DMS53 (cell line): Measurements from ENCODE around the gene CORO2B.

Experiments
- DNase-seq: peaks from one replicate; lab custom pipeline; 2025; lab: John Stamatoyannopoulos, UW

CORO2B gene

DNA sequence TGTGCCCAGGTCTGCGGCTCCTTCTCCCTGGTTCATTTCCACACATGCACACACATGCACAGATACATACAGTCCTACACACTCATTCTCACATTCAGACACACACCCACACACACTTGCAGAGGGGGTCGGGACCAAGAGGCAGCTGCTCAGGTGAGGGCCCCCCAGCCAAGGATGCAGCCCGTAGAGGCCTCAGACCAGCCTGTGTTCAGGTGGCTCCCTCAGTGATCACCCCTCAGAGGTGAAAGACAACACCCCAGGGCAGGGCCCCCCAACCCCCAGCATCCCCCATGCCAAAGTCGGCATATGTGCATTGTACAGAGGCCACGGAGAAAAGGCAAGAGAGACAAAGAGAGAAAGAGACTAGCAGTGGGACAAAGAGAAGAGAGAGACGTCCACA is 5.9 kb upstream of the CORO2B start:
- no peak for DNase-seq

DNA sequence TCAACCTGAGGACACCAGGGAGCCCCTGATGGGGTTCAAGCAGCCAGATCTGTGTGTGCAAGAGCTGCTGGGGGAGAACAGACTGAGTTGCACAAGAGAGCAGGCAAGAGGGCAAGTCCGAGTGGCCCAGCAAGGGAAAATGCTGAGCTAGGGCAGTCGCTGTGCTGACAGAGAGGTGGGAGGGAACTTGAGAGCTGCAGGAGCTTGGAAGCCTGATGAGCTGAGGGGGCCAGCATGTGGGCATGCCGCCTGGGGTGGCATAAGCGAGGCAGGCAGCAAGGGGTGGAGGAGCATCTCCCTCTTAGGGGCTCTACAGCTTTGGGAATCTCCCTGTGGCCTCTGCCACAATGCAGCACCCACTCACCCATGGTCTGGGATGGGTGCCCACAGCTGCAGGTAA is 4.7 kb upstream of the CORO2B start:
- DNase-seq, result no peak

DNA sequence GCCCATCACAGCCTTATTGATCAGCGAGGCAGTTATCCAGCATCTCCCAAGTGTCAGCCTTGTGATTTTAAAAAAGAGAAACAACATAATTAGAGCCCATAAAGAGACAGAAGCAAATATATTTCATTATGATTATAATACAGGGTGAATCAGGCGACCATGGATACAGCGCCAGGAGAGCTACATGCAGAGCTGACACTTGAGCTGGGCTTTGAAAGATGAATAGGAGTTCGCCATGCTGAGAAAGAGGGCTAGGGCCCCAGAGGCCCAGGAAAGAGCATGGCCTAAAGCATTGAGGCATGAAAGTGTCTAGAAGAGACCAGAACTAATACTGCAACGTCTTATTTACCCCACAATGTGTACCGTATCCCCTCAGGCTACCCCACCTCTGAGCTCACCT is 4.2 kb upstream of the CORO2B start:
- DNase-seq, result no peak

DNA sequence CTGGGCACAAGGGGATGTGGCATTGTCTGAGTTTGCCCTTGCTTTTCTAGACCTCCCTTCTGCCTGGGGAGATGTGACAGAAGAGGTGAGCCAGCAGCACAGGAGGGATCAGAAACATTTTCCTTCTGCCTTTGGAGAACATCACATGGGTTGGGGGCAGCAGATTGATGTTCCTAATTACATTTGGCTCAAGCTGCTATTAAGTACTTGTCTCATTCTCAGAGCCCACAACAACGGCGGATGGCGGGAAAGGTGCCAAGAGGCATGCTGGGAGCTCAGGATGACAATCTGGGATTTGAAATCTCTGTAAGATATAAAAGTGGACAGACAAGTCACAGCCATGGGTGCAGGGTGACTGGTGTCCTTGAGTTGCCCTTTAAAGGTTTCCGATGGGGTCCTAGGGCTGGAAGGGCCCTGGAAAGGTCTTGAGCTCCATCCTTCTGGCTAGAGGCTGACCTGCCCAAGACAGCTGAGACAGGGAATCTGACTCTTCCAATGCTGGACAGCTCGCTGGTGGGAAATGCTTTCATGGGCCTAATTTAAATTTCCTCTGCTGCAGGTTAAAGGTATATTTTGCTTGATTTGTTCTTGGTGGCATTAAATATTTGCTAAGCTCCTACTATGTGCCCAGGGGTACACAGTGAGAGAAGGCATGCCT is 2.4 kb upstream of the CORO2B start:
- no peak for DNase-seq

DNA sequence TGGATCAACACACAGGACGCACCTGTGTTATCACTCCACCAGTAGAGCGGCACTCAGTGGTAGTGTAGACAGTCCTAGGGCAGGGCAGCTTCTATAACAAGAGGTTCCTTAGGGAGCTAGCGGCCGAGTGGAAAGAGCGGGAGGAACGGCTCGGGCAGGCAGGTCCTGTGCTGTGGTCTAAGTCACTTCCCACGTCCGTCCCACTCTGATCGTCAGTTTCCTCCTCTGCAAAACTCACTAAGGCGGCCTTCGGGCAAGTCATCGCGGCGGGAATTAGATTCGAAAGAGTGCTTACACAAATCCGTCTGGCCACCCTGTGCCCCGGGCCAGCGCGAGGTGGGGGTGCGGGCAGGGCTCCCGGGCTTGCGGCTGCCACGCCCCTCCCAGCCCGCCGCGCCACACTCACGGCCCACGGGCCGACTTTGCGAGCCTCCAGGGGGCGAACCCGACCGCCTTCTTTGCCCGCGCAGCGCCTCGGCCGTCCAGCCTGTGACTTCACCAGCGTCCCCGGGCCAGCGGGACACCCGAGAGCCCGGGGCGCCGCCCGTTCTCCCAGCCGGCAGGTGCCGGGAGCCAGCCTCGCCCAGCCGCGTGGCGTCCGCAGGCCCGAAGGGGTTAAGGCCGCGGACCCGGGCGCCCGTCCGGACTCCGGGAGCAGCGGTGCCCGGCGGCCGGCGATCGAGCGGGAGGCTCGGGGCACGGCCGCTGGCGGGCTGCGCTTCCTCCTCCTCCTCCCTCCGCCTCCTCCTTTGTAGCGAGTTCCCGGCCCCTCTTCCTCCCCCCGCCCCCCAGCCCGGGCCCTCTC is 416 bp upstream of the CORO2B start:
- DNase-seq, result peak; percentile 86

DNA sequence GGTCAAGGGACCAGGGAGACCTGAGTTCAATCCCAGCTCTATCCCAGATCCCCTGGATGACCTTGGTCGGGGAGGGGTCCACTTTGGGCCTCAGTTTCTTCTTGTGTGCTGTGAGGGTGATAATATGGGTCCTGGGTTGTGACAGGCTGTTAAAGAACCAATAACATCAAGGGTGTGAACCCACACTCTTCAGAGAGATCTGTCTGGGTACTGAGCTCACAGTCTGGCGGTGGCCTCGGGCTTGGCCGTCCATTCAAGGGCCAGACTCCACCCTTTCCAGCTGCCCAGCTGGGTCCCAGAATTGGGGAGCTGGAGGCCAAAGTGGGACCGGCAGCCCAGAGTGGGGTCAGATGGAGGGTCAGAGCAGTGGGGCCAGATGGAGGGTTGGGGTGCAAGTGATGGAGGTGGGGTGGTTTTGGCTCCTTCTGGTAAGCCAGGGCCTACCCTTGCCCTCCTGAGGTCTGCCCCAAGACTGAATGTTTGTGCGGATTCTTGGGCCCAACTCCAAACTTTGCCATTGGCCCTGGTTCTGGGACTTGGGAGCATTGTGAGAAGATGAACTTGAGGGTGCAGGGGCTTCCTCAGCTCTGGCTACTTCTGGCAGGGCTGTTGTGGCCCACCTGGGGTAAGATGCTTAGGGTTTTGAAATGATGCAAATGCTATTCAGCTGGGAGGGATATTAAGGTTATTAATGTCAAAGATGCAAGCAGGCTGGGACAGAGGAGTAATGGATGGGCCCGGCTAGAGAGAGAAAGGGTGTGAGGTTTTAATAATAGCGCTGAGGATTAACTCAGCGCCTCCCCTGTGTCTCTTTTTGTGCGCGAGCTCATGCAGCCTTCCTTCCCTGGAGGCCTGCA is 1.5 kb downstream of the CORO2B start:
- no peak for DNase-seq

DNA sequence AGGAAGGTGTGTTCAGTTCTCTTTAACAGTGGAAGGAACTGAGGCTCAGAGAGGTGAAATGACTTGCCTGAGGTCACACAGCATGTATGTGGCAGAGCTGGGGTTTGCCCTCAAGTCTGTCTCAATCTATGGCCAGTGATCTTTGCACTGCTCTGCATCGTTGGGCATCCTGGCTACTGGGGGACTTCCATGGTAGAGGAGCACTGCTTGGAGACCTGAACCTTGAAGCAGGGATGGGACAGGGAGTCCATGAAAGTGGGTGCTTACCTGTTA is 2.0 kb downstream of the CORO2B start:
- no peak for DNase-seq

DNA sequence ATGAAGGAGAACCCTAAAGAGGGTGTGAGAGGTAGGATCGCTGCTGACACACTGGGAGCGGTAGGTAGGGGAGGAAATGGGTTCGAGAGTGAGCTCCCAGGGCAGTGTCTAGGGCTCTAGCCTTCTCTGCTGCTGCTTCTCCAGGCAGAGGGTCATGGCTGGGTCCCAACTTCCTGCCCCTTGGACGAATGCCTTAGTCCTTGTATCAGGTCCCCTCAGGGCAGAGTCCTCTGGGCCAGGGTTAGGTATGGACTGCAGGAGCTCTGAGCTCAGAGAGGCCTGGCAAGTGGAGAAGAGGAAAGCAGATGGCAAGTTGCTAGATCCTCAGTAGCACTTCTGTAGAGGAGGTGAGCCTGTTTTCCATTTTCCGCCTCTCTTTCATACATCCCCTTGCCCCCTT is 2.9 kb downstream of the CORO2B start:
- DNase-seq, result no peak

DNA sequence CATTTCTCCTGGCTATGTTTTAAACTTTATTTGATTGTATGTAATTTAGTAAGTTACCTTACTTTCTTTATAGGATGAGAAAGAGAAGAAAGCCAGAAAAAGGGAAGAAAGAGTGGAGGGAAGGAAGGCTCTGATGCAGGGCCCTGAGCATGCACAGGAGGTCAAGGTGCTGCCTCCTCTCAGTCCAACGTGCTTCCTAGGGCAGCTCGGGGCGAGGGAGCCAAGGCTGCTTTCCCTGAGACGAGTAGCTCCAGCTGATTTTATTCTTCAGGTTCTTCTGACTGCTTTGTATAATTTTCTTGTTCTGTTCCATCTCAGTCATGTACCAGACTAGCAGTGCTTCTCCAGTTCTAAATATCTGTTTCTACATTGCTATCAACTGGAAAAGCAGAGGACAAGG is 3.4 kb downstream of the CORO2B start:
- DNase-seq, result no peak

DNA sequence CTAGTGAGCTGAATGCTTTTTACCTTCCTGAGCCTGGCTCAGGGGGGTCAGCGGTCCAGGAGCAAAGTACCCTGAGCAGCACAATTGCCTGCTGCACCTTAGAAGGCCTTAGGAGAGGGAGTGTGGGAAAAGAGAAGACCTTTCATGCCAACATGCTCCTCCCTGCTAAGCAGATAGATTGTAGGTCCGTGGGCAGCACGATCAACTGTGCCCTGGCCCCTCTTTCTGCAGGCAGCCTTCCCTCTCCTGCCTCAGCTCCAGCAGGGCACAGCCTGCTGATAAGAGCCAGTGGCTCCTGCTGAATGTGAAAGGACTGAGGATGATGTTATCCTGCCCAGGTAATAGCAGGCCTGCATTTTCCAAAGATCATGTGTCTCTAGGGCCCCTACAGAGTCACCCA is 4.1 kb downstream of the CORO2B start:
- no peak for DNase-seq

DNA sequence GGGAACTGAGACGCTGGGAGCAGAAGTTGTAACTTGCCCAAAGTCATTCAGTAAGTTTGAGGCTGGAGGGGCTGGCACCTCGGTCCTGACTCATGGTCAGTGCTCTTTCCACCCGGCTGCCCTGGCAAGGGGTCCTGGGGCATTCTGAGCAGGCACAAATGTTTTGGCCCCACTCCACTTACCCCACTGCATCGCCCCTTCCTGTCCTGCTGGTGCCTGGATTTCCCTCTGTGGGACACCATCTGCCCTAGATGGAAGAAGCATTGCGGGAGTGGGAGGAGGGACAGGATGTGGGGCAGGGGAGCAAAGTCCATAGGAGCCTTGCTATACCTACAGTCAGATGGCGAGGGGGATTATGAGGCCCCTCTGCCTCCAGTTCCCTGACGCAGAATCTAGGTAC is 4.5 kb downstream of the CORO2B start:
- no peak for DNase-seq

DNA sequence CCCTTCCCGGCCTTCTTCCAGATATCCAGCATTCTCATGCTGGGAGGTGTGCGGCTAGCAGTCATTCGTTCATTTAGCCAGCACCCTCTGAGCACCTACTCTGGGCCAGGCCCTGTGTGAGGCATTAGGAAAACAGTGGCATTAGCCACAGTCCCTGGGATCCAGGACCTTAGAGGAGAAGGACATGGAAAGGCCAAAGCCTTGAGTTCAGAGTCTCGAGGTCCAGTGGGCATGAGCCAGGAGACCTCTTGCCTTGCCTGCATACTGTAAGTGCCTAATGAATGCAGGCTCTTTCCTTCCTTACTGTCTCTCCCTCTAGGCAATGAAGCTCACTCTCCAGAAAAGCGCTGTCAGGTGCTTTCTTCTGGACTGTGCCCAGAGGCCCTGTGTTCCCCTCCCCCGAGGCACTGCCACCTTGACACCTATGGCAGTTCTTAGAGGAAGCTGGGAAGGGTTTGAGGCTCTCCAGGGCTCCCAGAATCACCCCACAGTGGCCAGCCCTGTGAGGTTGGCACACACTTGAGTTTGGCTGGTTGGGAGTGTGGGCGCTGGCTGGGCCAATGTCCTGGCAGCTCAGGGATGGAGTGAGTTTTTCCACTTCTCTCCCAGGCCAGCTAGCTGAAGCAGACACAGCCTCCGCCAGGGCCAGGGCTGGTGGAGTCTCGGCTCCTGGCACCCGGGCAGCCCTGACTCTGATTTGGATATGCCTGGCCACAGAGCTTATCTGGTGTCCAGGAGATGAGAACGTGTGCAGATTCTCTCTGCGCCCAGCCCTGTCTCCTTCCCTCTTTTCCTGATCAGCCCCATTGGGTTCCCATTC is 5.4 kb downstream of the CORO2B start:
- no peak for DNase-seq

DNA sequence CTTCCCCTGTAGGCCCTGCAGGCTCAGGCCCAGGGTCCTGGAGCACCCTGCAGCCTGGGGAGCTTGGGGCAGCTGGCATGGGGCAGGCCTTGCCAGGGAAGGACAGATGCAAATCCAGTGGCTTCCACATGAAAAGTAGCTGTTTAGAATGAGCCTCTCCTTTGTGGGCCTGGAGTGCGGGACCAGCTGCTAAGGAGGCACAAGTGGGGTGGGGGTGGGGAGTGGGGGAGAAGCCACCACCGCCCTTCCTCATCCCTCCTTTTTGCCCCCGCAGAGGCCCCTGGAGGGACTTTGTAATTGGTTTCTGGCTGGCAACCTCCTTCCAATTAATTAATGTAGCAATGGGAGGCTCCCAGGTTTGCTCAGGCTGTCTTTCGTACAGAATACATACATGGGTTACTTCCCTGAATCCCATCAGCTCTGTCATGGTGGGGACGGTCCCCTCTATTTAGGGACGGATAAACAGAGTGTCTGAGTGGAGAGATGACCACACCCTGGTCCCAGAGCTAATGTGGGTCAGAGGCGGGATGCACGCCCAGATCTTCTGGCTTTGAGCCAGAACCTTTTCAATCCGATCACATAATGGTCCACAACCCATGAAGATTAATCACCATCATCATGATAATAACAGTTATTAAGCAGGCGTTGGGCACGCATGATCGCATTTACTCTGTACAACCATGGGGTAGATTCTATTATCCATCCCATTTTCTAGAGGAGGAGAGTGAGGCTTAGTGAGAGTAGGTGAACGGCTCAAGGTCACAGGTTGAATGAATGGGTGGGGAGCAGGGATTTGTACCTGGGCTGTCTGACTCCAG is 6.2 kb downstream of the CORO2B start:
- DNase-seq, result no peak

DNA sequence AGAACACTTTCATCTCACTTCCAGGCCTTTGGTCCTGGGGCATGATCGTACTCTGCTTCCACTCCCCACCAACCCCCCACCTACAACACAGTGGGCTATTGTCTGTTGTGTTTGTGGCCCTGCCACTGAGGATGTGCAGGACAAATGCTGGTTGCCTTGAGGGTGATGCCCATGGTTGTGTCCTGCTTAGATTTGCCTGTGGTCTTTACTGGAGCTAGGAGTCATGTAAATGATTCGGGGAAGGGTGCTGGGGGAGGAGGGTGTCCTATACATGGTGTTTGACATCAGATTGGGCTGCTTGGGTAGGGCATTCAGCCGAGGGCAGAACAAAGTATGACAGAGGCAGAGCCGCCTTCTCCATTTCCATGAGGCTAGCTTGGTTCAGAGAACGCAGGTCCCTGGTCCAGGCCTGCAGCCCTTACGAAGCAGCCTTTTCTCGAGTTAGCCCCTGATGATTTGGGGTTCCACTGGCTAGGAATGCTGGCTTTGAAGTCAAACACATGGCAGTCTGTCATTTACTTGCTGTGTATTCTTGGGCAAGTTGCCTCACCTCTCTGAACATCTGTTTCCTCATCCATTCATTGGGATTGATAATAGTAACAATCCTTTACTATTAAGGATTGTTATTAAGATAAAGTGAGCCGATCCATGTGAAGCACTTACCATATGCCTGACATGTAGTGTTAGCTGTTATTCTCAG is 6.9 kb downstream of the CORO2B start:
- no peak for DNase-seq

DNA sequence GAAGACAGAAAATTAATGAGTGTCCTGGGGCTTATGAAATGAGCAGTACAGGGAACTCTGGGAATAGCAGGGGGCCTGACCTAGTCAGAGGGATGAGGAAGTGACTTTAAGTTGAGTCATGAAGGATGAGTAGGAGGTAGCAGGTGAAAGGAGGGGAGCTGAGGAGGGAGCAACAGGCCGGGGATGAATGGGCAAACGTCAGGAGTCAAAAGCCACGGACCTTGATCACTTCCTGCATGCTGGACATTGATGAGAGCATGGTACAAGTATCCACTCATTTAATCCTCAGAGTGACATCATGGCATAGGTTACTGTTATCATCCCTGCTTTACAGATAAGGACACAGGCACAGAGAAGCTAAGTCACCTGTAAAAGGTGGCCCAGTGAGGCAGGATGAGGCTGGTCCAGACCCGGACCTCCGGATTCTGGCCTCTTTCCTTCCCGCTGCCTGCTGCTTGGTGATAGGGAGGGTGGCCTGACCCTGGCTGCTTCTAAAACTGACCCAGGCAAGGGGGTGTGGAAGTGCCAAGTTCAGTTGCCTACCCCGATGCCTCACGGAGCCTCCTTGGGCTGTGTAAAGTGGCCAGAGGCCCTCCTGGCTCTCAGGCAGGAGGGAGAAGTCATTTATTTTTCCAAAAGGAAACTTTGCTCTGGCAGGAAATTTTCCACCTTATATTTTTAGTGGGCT is 7.6 kb downstream of the CORO2B start:
- peak; percentile 44 for DNase-seq

DNA sequence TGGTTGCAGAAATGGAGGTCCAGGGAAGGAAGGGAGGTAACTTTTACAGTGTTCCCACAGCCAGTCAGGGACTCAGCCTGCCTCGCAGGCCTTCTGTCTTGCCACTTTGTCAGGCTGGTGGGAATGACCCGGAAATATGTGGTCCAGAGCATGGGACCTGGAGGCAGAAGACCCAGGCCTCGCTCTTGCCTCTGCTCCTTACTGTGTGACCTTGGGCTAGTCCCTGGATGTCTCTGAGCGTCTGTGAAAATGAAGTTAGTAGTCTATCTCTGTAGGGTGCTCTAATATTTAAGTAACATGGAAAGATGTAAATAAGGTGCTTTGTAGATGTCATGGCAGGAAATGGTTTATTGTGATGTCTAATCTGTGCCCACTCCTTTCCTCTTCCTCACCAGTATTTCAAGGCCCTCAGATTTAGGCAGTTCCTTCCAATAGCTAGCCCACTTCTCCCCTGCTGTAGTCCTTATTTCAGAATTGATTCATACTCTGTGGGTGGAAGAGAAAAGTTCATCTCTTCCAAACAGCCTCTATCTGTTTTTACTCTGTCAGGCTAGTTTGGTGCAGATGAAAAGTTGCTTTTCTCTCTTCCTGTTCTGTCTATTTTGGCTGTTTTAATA is 9.1 kb downstream of the CORO2B start:
- DNase-seq, result no peak

DNA sequence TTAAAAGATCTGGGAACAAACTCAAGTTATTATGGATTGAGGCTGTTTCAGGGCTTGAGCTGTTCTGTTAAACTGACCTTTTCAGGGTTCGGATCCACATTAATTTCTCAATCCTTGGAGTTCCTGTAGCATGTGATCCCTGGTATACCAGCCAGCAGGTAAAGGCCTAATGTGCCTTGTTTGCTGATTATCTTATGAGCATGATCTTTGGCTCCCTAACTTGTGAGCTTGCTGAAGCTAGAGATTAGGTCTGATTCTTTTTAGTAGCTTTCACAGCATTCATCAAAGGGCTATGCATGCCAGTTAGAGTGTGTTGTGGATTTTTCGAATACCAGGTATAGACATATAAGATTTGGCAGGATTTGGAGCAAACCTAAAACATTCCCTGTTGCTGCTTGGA is 10.3 kb downstream of the CORO2B start:
- no peak for DNase-seq

DNA sequence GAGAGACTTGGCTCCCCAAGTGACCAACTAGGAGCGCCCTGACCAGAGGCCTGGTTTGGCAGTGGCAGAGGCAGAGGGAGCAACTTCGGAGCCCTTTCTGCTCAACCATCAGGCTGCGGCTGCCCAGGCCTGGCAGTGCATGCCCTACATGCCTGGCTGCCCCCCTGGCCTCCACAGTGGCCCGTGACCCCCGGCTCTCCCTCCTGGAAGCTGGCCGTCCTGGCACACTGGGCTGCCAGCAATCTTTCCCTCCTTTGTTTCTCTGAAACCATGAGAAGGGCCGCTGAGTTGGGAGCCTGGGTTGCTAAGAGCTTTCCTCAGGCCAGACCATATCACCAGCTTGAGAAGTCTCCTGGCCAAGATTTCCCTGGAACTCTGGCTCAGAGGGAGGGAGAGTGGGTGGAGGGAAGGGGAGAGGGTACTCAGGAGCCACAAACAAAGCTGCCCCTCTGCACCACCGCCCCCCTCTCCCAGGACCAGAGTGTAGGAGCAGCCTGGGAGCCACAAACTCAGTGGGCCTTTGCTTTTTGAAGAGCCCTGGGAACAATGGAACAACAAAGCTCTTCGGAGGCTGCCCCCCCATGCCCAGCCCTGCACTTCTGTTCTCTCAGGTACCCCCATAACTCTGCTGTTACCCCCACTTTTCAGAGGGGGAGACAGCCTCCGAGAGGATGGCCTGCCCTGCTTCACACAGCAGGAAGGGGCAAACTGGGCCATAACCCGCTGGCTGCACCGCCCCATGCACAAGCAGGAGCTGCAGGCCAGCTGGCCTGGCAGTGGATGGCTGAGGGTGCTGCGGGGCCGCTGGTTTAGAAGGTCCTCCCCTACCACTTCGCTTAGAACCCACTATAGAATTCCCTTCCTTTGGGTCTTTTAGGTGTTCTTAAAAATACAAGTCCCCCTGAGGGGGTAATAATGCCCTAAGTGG is 11.3 kb downstream of the CORO2B start:
- no peak for DNase-seq
